Inflammatory macrophage (primary cell): ENCODE results near the gene ARHGEF11.

Experiments used
- DNase-seq, 2 donors: peaks; one replicate each; pipeline ENCODE4 v3.0.0-alpha.2; 2020 to 2022
- total RNA-seq, 18 experiments: gene quantifications; one replicate each; lab custom pipeline; 2026; ENCODE audit warnings: mixed read lengths in 6 of 18, inconsistent platforms in 2 of 18; lab: John Stamatoyannopoulos, UW

ARHGEF11 gene, protein sequence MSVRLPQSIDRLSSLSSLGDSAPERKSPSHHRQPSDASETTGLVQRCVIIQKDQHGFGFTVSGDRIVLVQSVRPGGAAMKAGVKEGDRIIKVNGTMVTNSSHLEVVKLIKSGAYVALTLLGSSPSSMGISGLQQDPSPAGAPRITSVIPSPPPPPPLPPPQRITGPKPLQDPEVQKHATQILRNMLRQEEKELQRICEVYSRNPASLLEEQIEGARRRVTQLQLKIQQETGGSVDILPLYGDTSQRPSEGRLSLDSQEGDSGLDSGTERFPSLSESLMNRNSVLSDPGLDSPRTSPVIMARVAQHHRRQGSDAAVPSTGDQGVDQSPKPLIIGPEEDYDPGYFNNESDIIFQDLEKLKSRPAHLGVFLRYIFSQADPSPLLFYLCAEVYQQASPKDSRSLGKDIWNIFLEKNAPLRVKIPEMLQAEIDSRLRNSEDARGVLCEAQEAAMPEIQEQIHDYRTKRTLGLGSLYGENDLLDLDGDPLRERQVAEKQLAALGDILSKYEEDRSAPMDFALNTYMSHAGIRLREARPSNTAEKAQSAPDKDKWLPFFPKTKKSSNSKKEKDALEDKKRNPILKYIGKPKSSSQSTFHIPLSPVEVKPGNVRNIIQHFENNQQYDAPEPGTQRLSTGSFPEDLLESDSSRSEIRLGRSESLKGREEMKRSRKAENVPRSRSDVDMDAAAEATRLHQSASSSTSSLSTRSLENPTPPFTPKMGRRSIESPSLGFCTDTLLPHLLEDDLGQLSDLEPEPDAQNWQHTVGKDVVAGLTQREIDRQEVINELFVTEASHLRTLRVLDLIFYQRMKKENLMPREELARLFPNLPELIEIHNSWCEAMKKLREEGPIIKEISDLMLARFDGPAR (N-terminal part only)
- 150 to 322 (median 195) reads per million in 18 experiments for total RNA-seq

DNA sequence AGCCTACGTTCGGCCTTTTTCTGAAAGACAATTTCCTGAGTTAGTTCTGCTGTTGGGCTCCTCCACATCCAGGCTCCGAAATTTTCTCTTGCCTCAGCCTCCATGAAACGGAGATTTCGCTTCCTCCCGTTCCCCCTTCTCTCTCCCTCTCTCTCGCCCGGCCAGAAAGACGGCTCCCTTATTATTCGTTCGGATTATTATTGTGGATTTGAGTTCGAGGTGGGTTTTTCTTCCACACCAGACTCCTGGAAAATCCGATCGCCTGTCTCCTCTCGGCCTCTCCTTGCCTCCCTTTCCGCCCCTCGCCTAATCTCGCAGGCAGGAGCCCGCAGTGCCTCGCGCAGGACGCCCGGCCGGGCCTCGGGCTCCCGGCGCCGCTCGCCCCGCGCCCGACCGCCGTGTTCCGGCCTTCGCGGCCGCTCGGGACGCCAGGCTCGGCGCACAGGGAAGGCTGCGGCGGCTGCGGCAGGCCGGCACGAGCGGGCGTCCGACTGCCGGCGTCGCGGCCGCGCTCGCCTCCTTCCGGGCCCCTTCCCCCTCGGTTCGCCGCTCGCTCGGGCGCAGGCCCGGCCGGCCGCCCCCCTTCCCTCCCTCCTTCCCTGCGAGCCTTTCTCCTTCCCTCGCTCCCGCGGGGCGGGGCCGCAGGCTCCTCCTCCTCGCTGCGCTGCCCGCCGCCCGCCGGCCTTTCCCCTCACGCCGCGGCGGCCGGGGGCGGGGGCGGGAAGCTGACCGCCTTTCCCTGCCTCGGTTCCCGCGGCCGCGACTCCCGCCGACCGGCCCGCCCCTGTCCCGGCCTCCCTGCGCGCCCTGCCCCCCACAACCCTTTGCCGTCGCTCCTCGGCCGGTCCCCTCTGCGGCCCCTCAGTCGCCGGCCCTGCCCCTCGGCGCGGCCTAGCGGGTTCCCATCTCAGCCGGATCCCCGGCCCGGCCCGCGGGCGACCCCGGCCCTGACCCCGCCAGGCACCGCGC is at the start of gene ARHGEF11:
Gene ARHGEF11, minus strand, starts transcription at position 493 of the 969 bp plus-strand sequence. CDS start 1,412 bp downstream, outside the sequence.
- DNase-seq = peak; percentile 80 to 81

DNA sequence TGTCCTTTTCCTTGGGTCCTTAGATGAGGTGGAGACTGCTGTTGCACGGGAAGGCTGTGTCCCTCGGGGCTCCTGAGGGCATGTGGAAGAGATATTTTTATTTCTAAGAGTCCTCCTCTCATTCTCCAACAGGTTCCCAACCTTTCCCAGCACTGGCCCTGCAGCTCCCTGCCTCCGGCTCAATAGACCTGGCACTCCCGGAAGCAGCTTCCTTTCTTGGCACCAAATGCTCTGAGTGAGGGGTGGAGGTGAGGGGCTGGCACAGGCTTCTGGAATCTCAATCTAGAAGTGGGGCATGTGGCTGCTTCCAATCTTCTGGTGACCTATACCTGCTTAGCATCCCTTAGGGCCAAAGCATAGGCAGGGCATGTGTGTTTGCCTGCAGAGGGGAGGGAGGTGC is 49.5 kb upstream of the ARHGEF11 start:
- DNase-seq = no peak

DNA sequence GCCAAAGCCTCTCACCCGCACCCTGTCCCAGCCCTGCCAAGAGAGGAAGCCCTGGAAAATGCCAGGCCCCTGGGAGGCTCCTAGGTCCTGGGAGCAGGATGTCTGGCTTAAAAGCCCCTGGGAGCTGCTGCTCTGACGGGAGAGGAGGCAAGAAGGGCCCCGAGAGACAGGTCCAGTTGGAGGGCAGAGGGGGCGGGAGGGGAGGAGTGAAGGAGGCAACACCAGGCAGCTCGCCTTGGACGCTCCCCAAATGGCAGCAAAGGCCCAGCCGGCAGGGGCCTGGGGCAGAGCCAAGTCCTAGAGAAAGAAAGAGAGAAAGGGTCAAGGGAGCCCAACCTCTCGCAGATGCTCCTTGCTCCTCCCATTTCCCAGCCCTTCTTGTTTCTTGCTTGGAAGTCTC is 47.3 kb upstream of the ARHGEF11 start:
- no peak for DNase-seq

DNA sequence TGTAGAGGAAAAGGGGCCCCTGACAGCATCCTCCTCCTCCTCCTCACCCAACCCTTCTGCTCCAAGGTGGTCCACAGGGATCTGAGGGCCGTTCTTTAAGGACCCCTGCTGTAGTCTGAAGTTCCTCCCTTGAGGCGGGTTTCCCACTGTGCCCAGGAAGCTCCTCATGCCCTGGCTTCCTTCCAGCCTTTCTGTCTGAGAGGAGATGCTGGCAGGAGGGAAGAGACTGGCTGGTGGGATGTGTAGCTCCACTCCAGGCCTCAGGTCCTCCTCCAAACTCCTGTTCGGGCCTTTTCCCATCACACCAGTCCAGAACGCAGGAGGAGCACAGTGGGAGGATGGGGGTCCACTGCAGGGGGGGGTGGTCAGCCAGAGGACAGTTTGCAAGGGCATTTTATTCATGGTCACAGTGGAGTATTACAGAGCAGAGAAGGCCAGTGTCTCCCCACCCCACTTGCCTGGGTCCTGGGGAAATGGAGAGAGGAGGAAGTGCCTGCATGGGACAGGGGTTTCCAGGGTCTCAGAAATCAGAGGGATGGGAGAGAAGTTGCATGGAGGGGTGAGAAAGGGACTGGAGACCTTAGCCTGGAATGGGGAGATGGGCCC is 46.2 kb upstream of the ARHGEF11 start:
- no peak for DNase-seq

DNA sequence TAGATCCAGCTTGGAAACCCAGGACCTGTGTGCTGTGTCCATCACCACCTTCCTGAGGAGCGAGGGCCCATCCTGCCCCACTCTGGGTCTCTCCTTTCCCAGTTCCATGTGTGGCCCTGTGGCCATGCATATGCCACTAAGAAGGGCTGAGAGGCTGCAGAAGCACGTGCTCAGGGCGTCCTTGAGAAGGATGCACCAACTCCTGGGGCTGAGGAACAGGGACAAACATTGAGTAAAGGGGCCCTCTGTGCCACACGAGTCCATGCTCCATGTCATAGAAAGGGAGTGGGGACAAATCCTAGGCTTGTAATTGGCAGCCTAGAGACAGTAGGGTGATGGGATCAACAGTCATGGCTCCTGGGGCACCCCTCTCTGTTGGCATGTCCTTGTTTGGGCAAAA is 45.6 kb upstream of the ARHGEF11 start:
- no peak for DNase-seq

DNA sequence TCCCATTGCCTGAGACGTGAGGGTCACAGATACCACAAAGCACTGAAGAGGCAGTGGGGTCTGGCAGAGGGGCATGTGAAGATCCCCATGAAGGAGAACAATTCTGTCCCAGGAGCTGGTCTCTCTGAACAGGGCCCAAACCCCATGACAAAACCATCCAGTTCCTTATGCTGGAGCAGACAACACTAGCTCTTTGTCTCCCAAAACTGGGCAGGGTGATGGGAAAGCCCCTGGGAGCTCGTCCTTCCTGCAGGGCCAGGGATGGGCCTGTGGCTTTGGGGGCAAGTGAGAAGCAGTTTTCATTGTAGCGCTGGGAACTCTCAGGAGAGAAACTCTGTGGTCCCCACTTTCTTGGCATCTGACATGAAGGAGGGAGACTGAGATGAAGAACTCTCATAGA is 45.2 kb upstream of the ARHGEF11 start:
- no peak for DNase-seq

DNA sequence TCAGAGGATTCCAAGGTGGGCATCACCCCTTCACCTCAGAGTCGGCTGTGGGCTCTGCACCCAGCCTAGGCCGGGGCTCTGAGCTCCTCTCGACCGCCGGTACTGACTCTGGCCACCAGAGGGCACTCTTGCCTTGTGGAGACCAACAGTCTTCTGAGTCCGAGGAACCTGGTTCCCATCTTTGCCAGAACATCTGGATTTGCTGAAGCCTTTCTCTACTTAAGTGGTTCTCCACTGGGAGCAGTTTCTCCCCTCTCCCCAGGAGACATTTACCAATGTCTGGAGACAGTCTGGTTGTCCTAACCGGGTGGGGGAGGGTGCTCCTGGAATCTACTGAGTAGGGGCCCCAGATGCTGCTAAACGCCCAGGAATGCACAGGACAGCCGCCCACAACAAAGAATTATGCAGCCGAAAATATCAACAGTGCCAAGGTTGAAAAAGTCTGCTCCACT is 44.7 kb upstream of the ARHGEF11 start:
- peak; percentile 86 to 88 for DNase-seq

DNA sequence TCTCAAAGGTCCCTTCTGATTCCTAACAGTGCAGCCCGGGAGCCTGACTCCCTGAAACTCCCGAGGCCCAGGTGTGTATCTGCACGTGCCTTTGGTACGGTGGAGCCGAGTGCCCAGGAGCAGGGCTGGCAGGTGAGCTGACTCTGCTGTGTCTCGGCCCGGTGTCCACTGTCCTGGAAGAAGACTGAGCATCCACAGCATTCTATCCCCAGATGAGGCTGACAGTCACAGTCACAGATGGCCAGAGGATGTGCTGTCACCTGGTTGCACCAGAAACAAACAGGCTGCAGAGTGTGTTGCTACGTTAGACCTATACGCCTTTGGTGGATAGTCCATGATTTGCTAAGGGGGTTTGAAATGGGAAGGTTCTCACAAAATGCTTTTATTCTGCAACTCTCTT is 44.2 kb upstream of the ARHGEF11 start:
- no peak for DNase-seq

DNA sequence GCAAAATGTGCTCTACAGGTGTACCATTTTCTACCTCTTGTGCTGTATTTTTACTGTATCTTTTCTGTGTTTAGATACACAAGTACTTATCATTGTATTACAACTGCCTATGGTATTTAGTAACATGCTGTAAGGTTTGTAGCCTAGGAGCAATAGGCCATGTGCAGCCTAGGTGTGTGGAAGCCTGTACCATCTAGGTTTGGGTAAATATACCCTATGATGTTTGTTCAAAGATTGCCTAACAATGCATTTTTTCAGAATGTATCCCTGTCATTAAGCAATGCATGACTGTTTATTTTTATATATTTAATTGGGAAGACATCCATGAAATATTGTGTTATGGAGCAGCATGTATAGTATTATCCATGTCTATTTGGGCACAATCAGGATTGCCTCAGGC is 43.1 kb upstream of the ARHGEF11 start:
- no peak for DNase-seq

DNA sequence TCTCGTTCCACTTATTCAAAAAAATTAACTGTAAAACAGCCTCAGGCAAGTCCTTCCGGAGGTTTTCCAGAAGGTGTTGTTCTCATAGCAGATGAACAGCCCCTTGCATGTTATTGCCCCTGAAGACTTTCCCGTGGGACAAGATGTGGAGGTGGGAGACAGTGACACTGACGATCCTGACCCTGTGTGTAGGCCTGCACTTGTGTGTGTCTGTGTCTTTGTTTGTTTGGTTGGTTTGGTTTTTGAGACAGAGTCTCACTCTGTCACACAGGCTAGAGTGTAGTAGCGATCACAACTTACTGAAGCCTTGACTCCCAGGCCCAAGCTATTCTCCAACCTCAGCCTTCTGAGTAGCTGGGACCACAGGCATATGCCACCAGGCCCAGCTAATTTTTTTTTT is 41.5 kb upstream of the ARHGEF11 start:
- no peak for DNase-seq

DNA sequence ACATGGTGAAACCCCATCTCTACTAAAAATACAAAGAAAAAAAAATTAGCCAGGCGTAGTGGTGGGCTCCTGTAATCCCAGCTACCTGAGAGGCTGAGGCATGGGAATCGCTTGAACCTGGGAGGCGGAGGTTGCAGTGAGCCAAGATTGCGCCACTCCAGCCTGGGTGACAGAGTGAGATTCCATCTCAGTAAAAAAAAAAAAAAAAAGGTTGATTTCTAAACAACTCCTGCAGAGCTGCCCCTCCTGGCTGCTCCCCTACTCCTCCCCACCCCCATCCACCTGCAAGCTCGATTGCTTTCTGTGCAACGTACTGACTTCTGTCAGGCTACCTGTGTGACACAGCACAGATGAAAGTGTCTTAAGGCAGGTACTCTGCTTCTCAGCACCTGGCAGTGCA is 40.8 kb upstream of the ARHGEF11 start:
- DNase-seq = no peak

DNA sequence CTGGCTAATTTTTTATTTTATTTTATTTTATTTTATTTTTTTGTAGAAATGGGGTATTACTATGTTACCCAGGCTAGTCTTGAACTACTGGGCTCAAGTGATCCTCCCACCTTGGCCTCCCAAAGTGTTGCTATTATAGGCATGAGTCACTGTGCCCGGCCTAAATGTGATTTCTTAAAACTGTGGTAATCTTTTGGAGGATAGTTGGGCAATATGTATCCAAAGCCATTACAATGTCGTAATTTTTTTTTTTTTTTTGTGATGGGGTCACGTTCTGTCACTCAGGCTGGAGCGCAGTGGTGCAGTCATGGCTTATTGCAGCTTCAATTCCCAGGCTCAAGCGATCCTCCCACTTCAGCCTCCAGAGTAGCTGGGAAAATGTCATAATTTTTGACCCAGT is 39.9 kb upstream of the ARHGEF11 start:
- peak; percentile 57 to 75 for DNase-seq

DNA sequence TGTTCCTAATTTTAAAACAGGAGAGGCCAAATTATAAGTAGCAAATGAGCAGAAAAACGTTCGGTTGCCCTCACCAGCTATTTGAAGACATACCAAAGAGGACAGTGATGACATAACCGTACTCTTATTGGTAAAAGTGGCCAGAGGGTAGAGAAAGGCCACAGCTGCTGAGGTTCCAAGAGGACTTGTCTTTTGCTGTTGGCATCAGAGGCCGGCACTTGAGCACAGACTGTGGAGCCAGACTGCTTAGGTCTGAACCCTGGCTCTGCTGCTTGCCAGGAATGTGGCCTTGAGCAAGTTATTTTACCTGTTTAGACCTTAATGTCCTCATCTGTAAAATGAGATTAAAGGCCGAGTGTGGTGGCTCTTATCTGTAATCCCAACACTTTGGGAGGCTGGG is 39.2 kb upstream of the ARHGEF11 start:
- DNase-seq = no peak

DNA sequence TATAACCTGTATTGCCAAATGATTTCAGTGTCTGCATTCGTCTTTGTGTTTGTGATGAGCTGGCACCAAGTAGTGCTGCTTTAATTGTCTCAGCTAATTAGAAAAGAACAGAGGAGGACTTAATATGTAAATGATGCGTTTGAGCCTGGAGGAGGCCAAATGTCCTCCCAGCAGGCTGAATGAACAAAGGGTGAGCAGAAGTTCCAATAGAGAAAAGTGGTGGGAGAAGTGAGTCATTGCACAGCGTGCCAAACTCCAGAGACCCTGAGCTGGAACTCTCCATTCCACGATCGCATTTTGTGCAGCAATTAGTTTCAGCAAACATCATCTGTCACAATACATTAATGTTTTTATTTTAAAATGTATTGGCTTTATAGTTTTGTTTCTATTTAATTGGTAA is 36.2 kb upstream of the ARHGEF11 start:
- DNase-seq = no peak

DNA sequence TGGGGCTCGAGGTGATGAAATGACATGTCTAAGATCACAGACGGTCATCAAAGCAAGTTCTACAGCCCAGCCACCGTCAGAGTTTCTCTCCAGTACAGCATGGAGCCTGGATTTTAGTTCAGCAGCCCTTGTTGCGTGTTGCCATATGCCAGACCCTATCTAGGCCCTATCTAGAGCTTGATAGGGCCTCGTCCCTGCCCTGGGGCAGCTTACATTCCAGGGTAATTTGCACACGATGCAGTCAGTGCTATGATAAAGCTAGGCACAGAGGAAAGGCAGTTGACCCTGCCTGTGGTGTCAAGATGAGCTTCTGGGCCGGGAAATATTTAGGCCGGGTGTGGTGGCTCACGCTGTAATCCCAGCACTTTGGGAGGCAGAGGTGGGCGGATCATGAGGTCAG is 35.2 kb upstream of the ARHGEF11 start:
- DNase-seq = no peak

DNA sequence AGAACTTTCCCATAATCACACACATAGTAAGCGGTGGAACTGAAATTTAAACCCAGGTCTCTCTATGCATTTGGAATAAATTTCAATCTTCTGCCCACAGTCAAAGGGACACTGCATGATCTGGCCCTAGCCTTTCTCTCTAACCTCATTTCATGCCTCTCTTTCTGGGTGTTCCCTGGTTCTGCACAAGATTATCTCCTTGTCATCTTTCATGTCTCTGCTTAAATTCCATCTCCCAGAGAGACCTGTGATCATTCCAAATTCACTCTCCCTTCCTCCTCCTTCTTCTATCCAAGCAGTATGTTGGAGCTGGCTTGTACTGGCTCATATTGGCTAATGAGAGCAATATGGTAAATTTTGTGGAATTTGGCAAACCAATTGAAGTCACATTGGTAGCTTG is 31.9 kb upstream of the ARHGEF11 start:
- no peak for DNase-seq

DNA sequence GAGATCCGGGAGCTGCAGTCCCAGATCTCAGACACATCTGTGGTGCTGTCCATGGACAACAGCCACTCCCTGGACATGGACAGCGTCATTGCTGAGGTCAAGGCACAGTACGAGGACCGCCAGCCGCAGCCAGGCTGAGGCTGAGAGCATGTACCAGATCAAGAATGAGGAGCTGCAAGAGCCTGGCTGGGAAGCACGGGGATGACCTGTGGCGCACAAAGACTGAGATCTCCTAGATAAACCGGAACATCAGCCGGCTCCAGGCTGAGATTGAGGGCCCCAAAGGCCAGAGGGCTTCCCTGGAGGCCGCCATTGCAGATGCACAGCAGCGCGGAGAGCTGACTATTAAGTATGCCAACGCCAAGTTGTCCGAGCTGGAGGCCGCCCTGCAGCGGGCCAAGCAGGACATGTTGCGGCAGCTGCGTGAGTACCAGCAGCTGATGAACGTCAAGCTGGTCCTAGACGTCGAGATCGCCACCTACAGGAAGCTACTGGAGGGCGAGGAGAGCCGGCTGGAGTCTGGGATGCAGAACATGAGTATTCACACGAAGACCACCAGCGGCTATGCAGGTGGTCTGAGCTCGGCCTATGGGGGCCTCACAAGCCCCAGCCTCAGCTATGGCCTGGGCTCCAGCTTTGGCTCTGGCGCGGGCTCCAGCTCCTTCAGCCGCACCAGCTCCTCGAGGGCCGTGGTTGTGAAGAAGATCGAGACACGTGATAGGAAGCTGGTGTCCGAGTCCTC is 28.6 kb upstream of the ARHGEF11 start:
- peak; percentile 70 to 79 for DNase-seq

DNA sequence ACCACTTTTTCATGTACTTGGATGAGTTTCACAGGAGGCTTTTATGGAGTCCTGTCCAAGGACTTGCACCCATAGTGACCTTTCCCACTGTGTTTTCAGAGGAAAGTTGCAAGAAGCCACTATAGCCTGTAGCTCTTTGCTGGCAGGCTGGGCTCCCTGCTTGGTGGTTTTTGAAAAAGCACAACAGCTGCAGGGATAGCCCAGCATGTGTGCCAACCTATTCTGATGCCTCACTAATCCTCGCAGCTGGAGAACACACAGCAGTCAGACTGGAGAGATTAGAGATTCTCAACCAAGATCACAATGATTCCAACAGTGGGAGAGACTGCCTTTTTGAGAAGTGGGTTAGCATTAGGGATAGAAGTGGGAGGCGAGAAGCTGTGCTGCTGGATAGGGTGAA is 24.1 kb upstream of the ARHGEF11 start:
- no peak for DNase-seq

DNA sequence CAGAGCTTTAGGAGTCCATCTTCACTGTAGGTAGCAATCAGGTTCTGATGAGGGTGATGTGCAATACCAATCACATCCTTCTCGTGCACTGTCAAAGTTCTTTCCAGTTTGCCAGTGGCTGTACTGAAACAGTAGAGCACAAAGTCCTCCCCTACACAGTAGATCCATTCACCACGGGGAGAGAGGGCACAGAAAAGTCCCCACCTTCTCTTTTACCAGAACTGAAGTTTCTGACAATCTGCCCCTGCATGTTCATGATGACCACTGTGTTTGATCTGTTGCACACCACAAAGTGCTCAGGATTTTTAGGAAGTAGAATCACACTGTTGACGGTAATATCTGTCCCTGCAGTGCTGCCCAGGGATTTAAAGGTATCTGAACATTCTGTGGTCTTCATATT is 13.7 kb upstream of the ARHGEF11 start:
- peak in 1 of 2 donors; percentile 11 for DNase-seq

DNA sequence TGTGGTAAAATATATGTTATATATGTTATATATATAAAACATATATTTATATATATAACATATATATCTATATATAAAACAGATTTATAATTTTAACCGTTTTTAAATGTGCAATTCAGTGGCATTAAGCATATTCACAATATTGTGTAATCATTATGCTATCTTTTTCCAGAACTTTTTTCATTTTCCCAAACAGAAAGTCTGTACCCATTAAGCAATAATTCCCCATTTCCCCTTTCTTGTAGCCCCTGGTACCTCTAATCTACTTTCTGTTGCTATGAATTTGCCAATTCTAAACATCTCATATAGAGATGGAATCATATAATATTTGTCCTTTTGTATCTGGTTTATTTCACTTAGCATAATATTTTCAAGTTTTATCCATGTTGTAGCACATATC is 10.7 kb upstream of the ARHGEF11 start:
- DNase-seq = no peak

DNA sequence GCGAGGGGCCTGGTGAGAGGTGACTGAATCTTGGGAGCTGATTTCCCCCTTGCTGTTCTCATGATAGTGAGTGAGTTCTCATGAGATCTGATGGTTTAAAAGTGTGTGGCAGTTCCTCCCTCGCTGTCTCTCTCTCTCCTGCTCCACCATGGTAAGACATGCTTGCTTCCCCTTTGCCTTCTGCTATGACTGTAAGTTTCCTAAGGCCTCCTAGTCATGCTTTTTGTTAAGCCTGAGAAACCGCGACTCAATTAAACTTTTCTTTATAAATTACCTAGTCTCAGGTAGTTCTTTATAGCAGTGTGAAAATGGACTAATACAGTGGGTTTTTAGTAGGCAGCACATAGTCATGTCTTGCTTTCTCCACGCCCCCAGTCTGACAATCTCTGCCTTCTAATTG is 10.2 kb upstream of the ARHGEF11 start:
- peak; percentile 80 to 83 for DNase-seq
